Endothelial cell of umbilical vein (primary cell): ENCODE results near the gene SMARCC2. TPM values are rescaled to one million over a fixed set of nuclear protein-coding genes. Genes with fewer than 3 reads are reported as not detected.
A peak's percentile ranks its signal among the peaks of the same experiment; 100 is the strongest.
"Not testable (repeated sequence)": the region's sequence is repeated elsewhere in the genome, so short reads cannot be mapped to it uniquely, and the experiment has no call there.

Experiments
- BruUV-seq: library from RNA; stranded (reverse); fragments of 400-500 nt; replicated peaks from 2 replicates; lab custom pipeline; 2021; lab: Mats Ljungman, UMichigan
- CTCF ChIA-PET: fragments of 300-600, 350-600 bp; sonication (Branson Sonifier 250); formaldehyde crosslinking; loops from one replicate; lab custom pipeline; 2021; ENCODE audit warnings: antibody characterized with exemption, inconsistent platforms; lab: Charles Lee
- POLR2A ChIA-PET: fragments of 300-600, 350-600 bp; sonication (Branson Sonifier 250); formaldehyde crosslinking; loops from one replicate; lab custom pipeline; 2021; ENCODE audit warnings: antibody characterized with exemption, inconsistent platforms; lab: Charles Lee
- DNase-seq: peaks from one replicate; pipeline ENCODE4 v3.0.0-alpha.2; 2011; ENCODE audit warnings: low read depth, low spot score
- FAIRE-seq: peaks from 2 replicates; lab custom pipeline; 2011; peaks lifted over from hg19 to GRCh38; lab: Jason Lieb, UNC
- H2AFZ ChIP-seq: 2 replicates; pipeline ENCODE4 v1.6.0; 2012; ENCODE audit warnings: low read depth, low read length, control low read depth, inconsistent platforms
- H3K27ac ChIP-seq: 2 replicates; pipeline ENCODE4 v1.5.1; 2011; ENCODE audit warnings: low read depth, mild to moderate bottlenecking, control low read depth, low read length, moderate library complexity; ENCODE audit not compliant: insufficient read depth
- H3K27me3 ChIP-seq, 2 experiments: 2 replicates each; pipeline versions ENCODE4 v1.6.0 to v1.6.1; 2011; ENCODE audit warnings: low read length in 2 of 2, mixed read lengths in 1 of 2; ENCODE audit not compliant: control insufficient read depth in 2 of 2, insufficient read depth in 2 of 2
- H3K36me3 ChIP-seq, 2 experiments: 2 replicates in 1 of 2; 3 replicates in 1 of 2; pipeline ENCODE4 v1.5.1; 2011; ENCODE audit warnings: low read length in 2 of 2, mild to moderate bottlenecking in 1 of 2, moderate library complexity in 1 of 2; ENCODE audit not compliant: control insufficient read depth in 2 of 2, insufficient read depth in 2 of 2; ENCODE audit errors: extremely low read depth in 1 of 2
- H3K4me1 ChIP-seq: 3 replicates; pipeline ENCODE4 v1.5.1; 2011; ENCODE audit warnings: mild to moderate bottlenecking, low read length; ENCODE audit not compliant: control insufficient read depth, insufficient read depth; ENCODE audit errors: extremely low read depth
- H3K4me2 ChIP-seq: 2 replicates; pipeline ENCODE4 v1.6.1; 2011; ENCODE audit warnings: low read length, control low read depth, mixed read lengths; ENCODE audit not compliant: insufficient read depth
- H3K4me3 ChIP-seq, 3 experiments: fragments of 200-600 bp in 1 of 3; sonication (generic), shearing (Covaris generic) in 1 of 3; replicated peaks in 1 of 3; 2 replicates each; pipeline ENCODE4 v1.5.1; 2011 to 2016; ENCODE audit warnings: control low read depth in 3 of 3, low read length in 3 of 3, mild to moderate bottlenecking in 2 of 3, inconsistent platforms in 1 of 3, low read depth in 1 of 3, moderate library complexity in 1 of 3; ENCODE audit not compliant: insufficient read depth in 1 of 3
- H3K79me2 ChIP-seq: 2 replicates; pipeline ENCODE4 v1.6.0; 2012; ENCODE audit warnings: low read length, inconsistent platforms; ENCODE audit not compliant: control insufficient read depth, insufficient read depth
- H3K9ac ChIP-seq: replicated peaks from 2 replicates; pipeline ENCODE3; 2011; ENCODE audit warnings: low read length, control low read depth; ENCODE audit not compliant: insufficient read depth; ENCODE audit errors: extremely low read depth
- H3K9me1 ChIP-seq: replicated peaks from 3 replicates; pipeline ENCODE4 v1.6.0; 2011; ENCODE audit warnings: mild to moderate bottlenecking, low read length; ENCODE audit not compliant: control insufficient read depth, insufficient read depth; ENCODE audit errors: extremely low read depth
- H3K9me3 ChIP-seq: replicated peaks from 2 replicates; pipeline ENCODE4 v1.5.1; 2012; ENCODE audit warnings: low read length, inconsistent platforms; ENCODE audit not compliant: control insufficient read depth, insufficient read depth
- H4K20me1 ChIP-seq: replicated peaks from 2 replicates; pipeline ENCODE3; 2011; ENCODE audit warnings: mild to moderate bottlenecking, low read length; ENCODE audit not compliant: control insufficient read depth, insufficient read depth; ENCODE audit errors: extremely low read depth
- EZH2 ChIP-seq: IDR thresholded peaks from 2 replicates; pipeline ENCODE4 v1.6.1; 2012; ENCODE audit warnings: borderline replicate concordance, low read depth, mild to moderate bottlenecking, moderate library complexity, low read length, inconsistent platforms; ENCODE audit not compliant: severe bottlenecking
- FOS ChIP-seq: IDR thresholded peaks from 2 replicates; pipeline ENCODE4 v1.6.1; 2011; ENCODE audit warnings: mild to moderate bottlenecking, low read length, moderate library complexity, borderline replicate concordance; ENCODE audit not compliant: insufficient read depth
- GATA2 ChIP-seq: IDR thresholded peaks from 2 replicates; pipeline ENCODE4 v1.7.0; 2011; ENCODE audit warnings: low read depth, mild to moderate bottlenecking, moderate library complexity, mixed read lengths, low read length; ENCODE audit not compliant: insufficient read length, insufficient read depth
- JUN ChIP-seq: IDR thresholded peaks from 2 replicates; pipeline ENCODE4 v1.6.1; 2011; ENCODE audit warnings: borderline replicate concordance, low read depth; ENCODE audit not compliant: insufficient read length, insufficient read depth
- MYC ChIP-seq: IDR thresholded peaks from one replicate; pipeline ENCODE4 v1.6.1; 2011; ENCODE audit warnings: mild to moderate bottlenecking, low read depth, low read length
- POLR2A ChIP-seq: IDR thresholded peaks from 2 replicates; pipeline ENCODE4 v1.6.1; 2012; ENCODE audit warnings: low read depth, mild to moderate bottlenecking, control low read depth, low read length
- POLR2AphosphoS5 ChIP-seq: IDR thresholded peaks from 2 replicates; pipeline ENCODE4 v1.6.1; 2012; ENCODE audit warnings: low read depth, mild to moderate bottlenecking, control low read depth, low read length, moderate library complexity; ENCODE audit not compliant: insufficient read depth
- dilution Hi-C: fragments of 300-500 bp; cut with MboI; formaldehyde crosslinking; loops from one replicate; pipeline ENCODE4 v1.15.0; 2019; ENCODE audit warnings: low sequenced_read_pairs; ENCODE audit not compliant: extremely low pct_ligation_motif_present
- intact Hi-C: fragments of 100-400 bp; cut with micrococcal nuclease; formaldehyde crosslinking; loops from one replicate; pipeline ENCODE4 v1.10.0; 2022
- polyA plus RNA-seq, 4 experiments: library from polyadenylated mRNA; depleted of rRNA in 3 of 4; stranded (reverse) in 3 of 4; unstranded in 1 of 4; fragments of >200 nt; gene quantifications; 2 replicates each; pipeline versions ENCODE4 v1.2.1 to v1.2.3, GENCODE V29; 2011 to 2012; ENCODE audit warnings: missing spikeins in 1 of 4
- total RNA-seq: library from RNA; stranded (reverse); gene quantifications from 2 replicates; pipeline ENCODE4 v1.2.3, GENCODE V29; 2021
- TF ChIP-seq, protein P1 (sequence below), 2 donors: IDR thresholded peaks; 1 replicate in 1 of 2; 2 replicates in 1 of 2; pipeline ENCODE4 v1.5.1; 2011; ENCODE audit warnings: low read length in 2 of 2, mild to moderate bottlenecking in 2 of 2, moderate library complexity in 2 of 2, control low read depth in 1 of 2, inconsistent platforms in 1 of 2, low read depth in 1 of 2; ENCODE audit not compliant: insufficient read depth in 1 of 2; ENCODE audit errors: extremely low read depth in 1 of 2
- TF ChIP-seq, protein P2 (sequence below): IDR thresholded peaks from 2 replicates; pipeline ENCODE4 v1.6.1; 2011; ENCODE audit not compliant: insufficient read depth, insufficient read length

The SMARCC2 gene
- total and polyA plus RNA-seq, 2 donors (not counting 3 experiments of a cell fraction or from before 2014, with no cell fraction given) = 51.9 to 121 TPM

- no peak for TF ChIP-seq FOS
- no peak for TF ChIP-seq EZH2
- peak; percentile 100 for TF ChIP-seq POLR2AphosphoS5
- TF ChIP-seq MYC = peak; percentile 92
- TF ChIP-seq, protein P1, sequence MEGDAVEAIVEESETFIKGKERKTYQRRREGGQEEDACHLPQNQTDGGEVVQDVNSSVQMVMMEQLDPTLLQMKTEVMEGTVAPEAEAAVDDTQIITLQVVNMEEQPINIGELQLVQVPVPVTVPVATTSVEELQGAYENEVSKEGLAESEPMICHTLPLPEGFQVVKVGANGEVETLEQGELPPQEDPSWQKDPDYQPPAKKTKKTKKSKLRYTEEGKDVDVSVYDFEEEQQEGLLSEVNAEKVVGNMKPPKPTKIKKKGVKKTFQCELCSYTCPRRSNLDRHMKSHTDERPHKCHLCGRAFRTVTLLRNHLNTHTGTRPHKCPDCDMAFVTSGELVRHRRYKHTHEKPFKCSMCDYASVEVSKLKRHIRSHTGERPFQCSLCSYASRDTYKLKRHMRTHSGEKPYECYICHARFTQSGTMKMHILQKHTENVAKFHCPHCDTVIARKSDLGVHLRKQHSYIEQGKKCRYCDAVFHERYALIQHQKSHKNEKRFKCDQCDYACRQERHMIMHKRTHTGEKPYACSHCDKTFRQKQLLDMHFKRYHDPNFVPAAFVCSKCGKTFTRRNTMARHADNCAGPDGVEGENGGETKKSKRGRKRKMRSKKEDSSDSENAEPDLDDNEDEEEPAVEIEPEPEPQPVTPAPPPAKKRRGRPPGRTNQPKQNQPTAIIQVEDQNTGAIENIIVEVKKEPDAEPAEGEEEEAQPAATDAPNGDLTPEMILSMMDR (IDR thresholded peaks at IDR 0.05; ENCODE audit: extremely low read depth in 1 of 2, insufficient read depth in 1 of 2, low read depth in 1 of 2, low read length in 2 of 2) = peak; percentile 42 to 62
- TF ChIP-seq, protein P2, sequence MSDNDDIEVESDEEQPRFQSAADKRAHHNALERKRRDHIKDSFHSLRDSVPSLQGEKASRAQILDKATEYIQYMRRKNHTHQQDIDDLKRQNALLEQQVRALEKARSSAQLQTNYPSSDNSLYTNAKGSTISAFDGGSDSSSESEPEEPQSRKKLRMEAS = peak; percentile 94
- TF ChIP-seq JUN = no peak
- no peak for TF ChIP-seq GATA2
- TF ChIP-seq POLR2A = peak; percentile 100
- peak within 1 kb of the TSS; percentile 95 for H3K9ac ChIP-seq
- peak within 1 kb of the TSS; percentile 86 for H3K27ac ChIP-seq
- H3K9me3 ChIP-seq = no peaks in the 10 kb centered on the region
- ChIA-PET POLR2A (interaction anchor here (0.6 to 4.0 kb wide), 9 partner anchors 10 to 104 kb away, joined by 3 to 37 read pairs (median 8); partner anchors contain the start of genes ESYT1, MYL6, PA2G4 and RNF41), CTCF (interaction anchor here (0.7 to 11.9 kb wide), 15 partner anchors 10 to 380 kb away, joined by 3 to 236 read pairs (median 5); partner anchors contain the start of genes ANKRD52, ESYT1, PA2G4 and RNF41)
- H3K27me3 ChIP-seq = no peaks in the 10 kb centered on the region
- peaks cover 0 to 13% of the 10 kb centered on the region in 2 experiments for H3K36me3 ChIP-seq
- H2AFZ ChIP-seq = no peak within 1 kb of the TSS
- intact Hi-C loops (loop anchor here (1.0 kb wide), 5 partner anchors 8 to 376 kb away; partner anchors contain the start of genes ANKRD52 and CS), dilution Hi-C loops (no loop called here)
- peak; percentile 99 for FAIRE-seq
- DNase-seq = peak; percentile 99
- BruUV-seq = no TSS peak
- H4K20me1 ChIP-seq = no peaks in the 10 kb centered on the region
- peak within 1 kb of the TSS; percentile 70 to 98 (median 72) for H3K4me3 ChIP-seq
- H3K79me2 ChIP-seq = peaks cover 24% of the 10 kb centered on the region
- peak within 1 kb of the TSS; percentile 71 for H3K4me2 ChIP-seq
- peaks cover 24% of the 10 kb centered on the region for H3K4me1 ChIP-seq
- no peaks in the 10 kb centered on the region for H3K9me1 ChIP-seq
Observed at GRCh38 chr12:56117778-56118687, 71.2 kb downstream of the SMARCC2 start, which contains the start of gene ZC3H10. TSS of gene ZC3H10 (plus strand) at chr12:56118266. CDS start at chr12:56120563, 2,297 bp downstream.

GRCh38 chr12:56117082-56117706 lies 72.1 kb downstream of the SMARCC2 start:
- DNase-seq, H4K20me1 ChIP-seq, intact Hi-C loops, H2AFZ ChIP-seq, dilution Hi-C loops, H3K27me3 ChIP-seq, FAIRE-seq, H3K9me3 ChIP-seq, H3K9me1 ChIP-seq: not testable (repeated sequence)
- Histone ChIP-seq H3K4me3 (peak overlapping the region; percentile 70 to 98 (median 72)), H3K4me2 (peak overlapping the region; percentile 66), H3K79me2 (peaks cover 24% of the 10 kb centered on the region), H3K36me3 (peaks cover 0 to 15% of the 10 kb centered on the region in 2 experiments), H3K27ac (peak overlapping the region; percentile 86), H3K4me1 (peaks cover 24% of the 10 kb centered on the region), H3K9ac (peak overlapping the region; percentile 95)
- ChIA-PET POLR2A (interaction anchor here (0.7 to 4.0 kb wide), 4 partner anchors 11 to 143 kb away, joined by 3 to 37 read pairs (median 19); partner anchors contain the start of genes ESYT1, PA2G4, RAB5B and SMARCC2), CTCF (interaction anchor here (2.2 to 11.9 kb wide), 4 partner anchors 10 to 72 kb away, joined by 14 to 236 read pairs (median 27); partner anchors contain the start of genes ESYT1, PA2G4 and SMARCC2)
- TSS peak; percentile 63 for BruUV-seq
